Omental fat pad (tissue), 4 donors: Measurements from ENCODE around the gene KIAA2012. TPM values are rescaled to one million over a fixed set of nuclear protein-coding genes. Genes with fewer than 3 reads are reported as not detected.

Source experiments
- ATAC-seq: fragments of 150-250 bp; one replicate; pipeline ENCODE4 v1.9.1; 2016; ENCODE audit warnings: mild to moderate bottlenecking, moderate library complexity; ENCODE audit not compliant: low FRiP score
- DNase-seq: peaks from one replicate; pipeline ENCODE4 v3.0.0-alpha.2; 2019; ENCODE audit warnings: low spot score
- total RNA-seq, 4 donors: library from RNA; depleted of rRNA; stranded (reverse); fragments of >200 nt; gene quantifications; one replicate each; pipeline ENCODE4 v1.1.0, GENCODE V29; 2016
- TF ChIP-seq, protein P1 (sequence below), 3 donors: fragments of 450-650 bp; IDR thresholded peaks; one replicate each; pipeline ENCODE4 v1.5.1; 2016 to 2017; ENCODE audit warnings: antibody characterized with exemption in 3 of 3, mild to moderate bottlenecking in 3 of 3, moderate library complexity in 2 of 3

The KIAA2012 gene
- total RNA-seq, 4 donors from 2014 or later = 0.06 to 0.09 TPM; not detected in 2

DNA sequence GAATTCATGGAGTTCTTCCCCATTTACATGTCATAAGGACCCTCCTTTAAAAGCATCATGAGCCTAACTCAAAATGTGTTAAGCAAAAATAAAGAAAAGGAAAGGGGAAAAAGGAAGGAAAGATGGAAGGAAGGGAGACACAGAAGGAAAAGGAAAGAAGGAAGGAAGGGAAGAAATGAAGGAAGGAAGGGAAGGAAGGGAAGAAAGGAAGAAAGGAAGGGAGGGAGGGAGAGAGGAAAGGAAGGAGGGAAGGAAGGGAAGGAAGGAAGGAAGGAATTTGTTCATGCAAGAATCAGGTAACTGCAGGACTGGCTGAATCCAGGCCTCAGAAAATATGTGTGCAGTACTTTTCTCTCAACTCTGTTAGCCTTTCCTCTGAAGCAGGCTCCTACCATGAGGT, 32.0 kb downstream of the KIAA2012 start:
- DNase-seq (no peak), ATAC-seq (no peak)
- TF ChIP-seq, protein P1, sequence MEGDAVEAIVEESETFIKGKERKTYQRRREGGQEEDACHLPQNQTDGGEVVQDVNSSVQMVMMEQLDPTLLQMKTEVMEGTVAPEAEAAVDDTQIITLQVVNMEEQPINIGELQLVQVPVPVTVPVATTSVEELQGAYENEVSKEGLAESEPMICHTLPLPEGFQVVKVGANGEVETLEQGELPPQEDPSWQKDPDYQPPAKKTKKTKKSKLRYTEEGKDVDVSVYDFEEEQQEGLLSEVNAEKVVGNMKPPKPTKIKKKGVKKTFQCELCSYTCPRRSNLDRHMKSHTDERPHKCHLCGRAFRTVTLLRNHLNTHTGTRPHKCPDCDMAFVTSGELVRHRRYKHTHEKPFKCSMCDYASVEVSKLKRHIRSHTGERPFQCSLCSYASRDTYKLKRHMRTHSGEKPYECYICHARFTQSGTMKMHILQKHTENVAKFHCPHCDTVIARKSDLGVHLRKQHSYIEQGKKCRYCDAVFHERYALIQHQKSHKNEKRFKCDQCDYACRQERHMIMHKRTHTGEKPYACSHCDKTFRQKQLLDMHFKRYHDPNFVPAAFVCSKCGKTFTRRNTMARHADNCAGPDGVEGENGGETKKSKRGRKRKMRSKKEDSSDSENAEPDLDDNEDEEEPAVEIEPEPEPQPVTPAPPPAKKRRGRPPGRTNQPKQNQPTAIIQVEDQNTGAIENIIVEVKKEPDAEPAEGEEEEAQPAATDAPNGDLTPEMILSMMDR (IDR thresholded peaks at IDR 0.05) = no peak

DNA sequence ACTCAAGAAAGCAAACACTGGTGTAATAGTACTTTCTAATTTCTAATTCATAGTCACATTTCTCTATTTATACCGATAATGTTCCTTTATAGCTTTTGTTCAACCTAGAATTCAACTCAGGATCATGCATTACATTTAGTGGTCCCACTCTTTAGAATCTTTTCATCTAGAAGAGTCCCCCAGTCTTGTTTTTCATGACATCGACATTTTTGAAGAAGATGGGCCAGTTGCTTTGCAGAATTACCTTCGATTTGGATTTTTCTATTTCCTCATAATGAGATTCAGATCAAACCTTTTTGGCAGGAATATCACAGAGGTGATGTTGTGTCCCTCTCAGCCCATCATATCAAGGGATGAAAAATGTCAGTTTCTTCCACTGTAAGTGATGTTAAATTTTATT, 35.3 kb downstream of the KIAA2012 start:
- TF ChIP-seq, protein P1 (IDR thresholded peaks at IDR 0.05) = no peak
- ATAC-seq = no peak
- DNase-seq = no peak

GRCh38 chr2:202109139-202109736, 36.2 kb downstream of the KIAA2012 start:
- DNase-seq = no peak
- ATAC-seq = no peak
- TF ChIP-seq, protein P1 (IDR thresholded peaks at IDR 0.05) = no peak

DNA sequence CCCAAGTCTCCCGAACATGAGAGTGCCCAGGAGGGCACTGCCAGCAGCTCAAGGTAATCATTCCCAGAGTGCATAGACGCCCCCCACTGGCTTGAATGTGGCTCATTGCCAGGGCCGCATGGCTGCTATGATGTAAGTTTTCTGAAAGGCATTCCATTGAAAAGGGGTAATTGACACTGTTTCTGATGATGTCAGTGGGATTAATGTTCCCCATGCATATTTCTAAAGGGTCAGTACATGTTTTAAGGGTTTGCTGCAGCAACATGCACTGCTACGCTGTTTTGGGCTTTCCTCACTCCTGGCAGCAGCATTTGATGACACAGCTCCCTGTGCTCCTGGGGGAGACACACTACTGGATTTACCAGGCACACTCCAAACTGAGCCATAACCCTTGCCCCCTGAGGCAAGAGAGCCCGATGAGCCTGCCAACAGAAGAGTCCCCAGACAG, 36.7 kb downstream of the KIAA2012 start:
- TF ChIP-seq, protein P1 (IDR thresholded peaks at IDR 0.05) = no peak
- DNase-seq (no peak), ATAC-seq (peak; percentile 47)

- no peak for ATAC-seq
- TF ChIP-seq, protein P1 (IDR thresholded peaks at IDR 0.05) = no peak
Measured at GRCh38 chr2:202110491-202110890, 37.4 kb downstream of the KIAA2012 start.

DNA sequence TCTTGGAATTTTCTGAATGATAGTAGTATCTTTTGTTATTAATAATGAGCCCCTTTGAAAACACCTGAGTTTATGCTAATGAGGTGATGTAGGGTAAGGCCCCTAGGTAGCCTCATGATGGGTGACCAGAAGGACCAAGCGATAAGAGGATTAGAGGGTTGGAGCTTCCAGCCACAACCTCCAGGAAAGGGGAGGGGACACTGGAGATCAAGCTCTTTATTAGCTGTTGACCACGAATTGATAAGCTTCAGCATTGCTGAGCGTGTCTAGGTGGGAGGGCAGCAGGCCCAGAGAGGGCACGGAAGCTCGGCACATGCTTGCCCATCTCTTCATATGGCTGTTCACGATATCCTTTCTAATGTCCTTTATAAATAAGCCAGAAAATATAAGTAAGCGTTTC, 39.0 kb downstream of the KIAA2012 start:
- ATAC-seq = no peak
- no peak for DNase-seq
- TF ChIP-seq, protein P1 (IDR thresholded peaks at IDR 0.05) = no peak

More at GRCh38 chr2:202110491-202110890, 37.4 kb downstream of the KIAA2012 start:
- DNase-seq = no peak

DNA sequence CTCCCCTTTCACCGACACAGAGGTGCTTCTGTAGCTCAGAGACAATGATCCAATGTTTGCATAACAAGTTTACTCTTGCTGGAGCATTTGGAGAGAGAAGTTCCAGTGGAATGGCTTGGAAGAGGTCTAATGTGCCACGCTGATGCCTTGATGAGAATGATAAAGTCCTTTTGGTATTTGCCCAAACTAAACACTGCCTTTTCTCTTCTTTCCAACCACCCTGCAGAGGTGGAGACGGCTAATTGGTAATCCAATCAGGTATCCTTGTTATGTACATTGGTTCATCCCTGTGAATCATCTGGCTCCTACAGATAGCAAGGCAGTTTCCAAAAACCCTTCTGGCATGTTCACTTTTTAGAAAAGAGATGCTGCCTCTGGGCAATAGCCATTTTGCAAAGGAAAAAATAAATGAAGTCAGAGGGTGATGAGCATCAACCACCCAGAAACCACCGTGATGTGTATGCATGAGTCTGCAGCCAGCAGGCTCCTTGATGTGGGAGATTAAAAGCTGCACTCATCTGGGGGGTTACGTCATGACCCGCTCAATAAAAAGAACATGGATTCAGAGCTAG, 40.6 kb downstream of the KIAA2012 start:
- ATAC-seq (no peak), DNase-seq (no peak)
- TF ChIP-seq, protein P1 (IDR thresholded peaks at IDR 0.05) = no peak
